ENCODE results near the gene THBS4.

Gene THBS4

DNA sequence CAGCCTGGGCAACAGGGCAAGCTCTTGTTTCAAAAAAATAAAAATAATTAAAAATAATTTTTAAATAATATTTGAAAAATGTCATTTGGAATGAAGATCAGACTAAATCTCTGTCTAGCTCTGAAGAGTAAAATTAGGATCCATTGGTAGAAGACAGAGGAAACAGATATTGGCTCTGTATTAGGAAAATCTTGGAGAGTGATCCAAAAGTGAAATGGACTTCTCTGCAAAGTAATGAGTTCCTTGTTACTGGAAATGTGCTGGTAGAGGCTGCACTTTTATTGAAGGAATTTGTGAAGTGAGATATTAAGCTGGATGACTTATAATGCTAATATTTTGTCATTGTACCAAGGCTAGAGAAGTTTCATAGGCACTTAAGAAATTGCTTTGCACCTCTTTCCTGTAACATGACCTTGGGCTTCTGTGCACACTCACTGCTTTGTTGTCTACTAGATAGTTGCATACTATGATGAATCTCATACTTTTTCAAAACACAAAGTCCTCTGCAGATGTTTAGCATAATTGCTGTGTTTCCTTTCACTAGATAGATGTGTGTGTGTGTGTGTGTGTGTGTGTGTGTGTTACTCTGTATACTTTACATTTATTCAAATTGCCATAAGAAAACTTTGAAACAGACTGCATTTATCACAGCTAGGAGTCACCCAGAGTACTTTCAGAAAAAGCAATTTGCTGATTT is 13.1 kb downstream of the THBS4 start:
- no peak for DNase-seq (ENCODE audit: low read depth)

DNA sequence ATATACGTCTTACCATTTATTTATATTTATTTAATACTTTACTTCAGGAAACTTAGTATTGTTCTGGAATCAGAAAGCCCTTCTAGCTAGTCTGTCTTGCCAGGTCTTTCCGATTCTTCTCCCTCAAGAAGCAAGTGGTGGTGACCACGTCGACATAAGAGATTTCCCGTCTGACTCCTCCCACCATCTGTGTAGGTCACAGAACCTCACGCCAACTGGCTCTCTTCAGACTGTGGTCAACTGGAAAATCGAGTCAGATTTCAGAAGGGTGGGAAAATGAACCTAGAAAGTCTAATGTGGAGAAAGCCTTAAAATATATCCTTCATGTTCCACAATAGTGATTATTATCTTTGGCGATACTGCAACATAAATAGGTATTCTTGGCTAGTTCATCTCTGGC is 17.3 kb downstream of the THBS4 start:
- DNase-seq (ENCODE audit: low read depth): no peak

DNA sequence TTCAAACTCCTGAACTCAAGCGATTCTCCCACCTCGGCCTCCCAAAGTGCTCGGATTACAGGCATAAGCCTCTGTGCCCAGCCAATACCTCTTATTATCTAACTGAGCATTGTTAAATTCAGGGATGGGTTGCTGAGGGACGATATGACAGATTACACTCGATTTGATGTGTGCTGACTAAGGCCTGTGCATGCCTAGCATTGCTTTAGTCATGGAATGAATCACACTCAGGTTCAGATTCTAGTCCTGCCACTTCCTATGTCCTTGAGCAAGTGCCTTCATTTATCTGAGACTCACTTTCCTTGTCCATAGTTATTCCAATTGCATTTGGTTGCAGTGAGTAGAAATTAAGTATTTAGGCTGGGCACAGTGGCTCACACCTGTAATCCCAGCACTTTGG is 19.5 kb downstream of the THBS4 start:
- no peak for DNase-seq (ENCODE audit: low read depth)

DNA sequence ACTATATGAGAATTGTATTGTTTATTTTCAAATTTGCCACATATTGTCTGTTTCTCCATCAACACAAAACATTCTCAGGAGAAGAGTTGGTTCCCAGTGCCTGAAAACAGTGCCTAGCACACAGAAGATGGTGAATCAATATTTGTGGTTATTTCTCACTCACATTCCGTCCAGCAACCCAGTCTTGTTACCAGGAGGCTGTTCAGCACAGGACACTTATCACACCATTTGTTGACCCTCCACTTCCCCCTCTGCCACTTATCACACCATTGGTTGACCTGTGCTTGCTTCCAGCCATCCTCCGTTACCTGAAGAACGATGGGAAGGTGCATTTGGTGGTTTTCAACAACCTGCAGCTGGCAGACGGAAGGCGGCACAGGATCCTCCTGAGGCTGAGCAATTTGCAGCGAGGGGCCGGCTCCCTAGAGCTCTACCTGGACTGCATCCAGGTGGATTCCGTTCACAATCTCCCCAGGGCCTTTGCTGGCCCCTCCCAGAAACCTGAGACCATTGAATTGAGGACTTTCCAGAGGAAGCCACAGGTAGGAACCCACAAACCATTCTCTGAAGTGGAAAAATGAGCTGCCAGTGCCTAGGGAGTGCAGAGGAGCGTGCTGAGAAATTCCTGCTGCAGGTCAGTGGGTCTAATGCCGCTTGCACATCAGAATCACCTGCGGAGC is 20.5 kb downstream of the THBS4 start:
- no peak for DNase-seq (ENCODE audit: low read depth)

DNA sequence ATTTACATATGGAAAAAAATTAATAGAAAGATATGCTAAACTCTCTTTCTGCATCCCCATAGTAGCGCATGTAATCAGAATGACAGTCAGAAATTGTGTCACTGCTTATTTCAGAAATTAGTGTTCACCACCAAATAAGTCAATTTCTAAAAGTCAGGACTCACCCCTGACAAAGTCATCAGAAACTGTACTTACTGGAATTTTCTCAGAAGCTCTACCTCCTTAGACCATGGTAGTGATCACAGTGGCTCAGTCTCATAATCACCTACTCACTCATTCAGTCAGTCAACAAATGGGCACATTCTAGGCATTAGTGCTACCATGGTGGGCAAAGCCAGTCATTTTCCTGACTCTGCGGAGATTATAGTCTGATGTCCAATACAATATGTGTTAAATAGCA is 22.0 kb downstream of the THBS4 start:
- no peak for DNase-seq (ENCODE audit: low read depth)

DNA sequence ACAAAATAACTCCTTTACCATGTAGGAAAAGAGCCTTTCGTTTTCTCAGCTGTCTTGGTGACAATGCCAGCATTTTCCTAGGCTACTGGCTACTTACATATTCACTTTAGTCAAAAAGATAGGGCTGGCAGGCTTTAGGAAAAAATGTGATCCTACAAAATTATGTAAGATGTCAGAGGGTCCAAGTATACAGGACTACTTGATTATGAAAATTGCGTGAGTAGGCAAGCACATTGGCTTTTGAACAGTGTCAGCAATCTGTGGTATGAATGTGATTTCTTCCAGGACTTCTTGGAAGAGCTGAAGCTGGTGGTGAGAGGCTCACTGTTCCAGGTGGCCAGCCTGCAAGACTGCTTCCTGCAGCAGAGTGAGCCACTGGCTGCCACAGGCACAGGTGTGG is 22.8 kb downstream of the THBS4 start:
- no peak for DNase-seq (ENCODE audit: low read depth)

DNA sequence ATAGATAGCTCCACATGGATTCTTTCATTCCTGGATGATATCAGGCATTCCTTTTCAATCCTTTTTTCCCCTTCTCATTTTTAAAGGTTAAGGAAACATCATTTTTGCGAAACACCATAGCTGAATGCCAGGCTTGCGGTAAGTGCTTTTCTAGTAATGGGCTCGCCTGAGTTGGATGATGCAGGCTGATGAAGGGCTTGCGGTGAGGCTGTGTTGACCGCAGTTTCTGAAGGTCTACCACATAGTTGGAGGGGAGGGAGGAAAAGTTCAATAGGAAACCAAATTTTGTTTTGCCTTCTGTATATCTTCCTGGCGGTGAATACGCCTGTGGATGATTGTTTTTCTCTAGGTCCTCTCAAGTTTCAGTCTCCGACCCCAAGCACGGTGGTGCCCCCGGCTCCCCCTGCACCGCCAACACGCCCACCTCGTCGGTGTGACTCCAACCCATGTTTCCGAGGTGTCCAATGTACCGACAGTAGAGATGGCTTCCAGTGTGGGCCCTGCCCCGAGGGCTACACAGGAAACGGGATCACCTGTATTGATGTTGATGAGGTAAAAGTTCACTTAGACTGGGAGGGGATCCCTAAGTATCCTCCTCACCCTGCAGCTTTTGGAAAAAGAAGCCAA is 24.3 kb downstream of the THBS4 start:
- DNase-seq (ENCODE audit: low read depth): no peak

DNA sequence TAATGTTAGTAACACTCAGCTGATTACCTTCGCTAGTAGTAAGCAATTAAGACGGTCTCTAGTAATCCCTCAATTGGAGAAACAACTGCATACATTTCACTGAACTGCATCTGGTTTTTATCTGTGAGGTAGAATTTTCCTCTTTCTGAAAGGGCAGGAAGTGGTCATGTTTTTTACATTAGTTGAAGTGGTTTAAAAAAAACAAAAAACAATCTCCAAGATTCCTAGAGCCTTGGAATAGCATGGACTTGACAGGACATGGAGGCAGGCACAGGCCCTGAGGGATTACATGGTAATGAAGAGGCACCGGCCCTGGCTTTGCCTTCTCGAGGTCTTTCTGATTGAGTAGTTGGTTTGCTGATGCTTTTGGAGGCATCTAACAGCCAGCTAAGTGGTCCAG is 25.8 kb downstream of the THBS4 start:
- DNase-seq (ENCODE audit: low read depth): no peak

DNA sequence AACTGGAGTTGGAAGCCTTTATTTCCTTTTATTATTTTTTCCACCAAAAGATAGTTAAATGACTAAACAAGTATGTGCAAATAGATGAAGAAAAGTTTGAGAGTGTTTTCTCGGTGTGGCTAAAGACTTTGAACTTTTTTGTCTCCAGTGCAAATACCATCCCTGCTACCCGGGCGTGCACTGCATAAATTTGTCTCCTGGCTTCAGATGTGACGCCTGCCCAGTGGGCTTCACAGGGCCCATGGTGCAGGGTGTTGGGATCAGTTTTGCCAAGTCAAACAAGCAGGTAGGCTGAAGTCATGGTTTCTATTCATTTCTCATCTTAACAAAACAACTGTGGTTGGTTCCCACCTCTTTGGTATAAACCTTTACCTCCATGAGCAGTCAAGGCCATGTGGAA is 26.4 kb downstream of the THBS4 start:
- DNase-seq (ENCODE audit: low read depth): no peak

DNA sequence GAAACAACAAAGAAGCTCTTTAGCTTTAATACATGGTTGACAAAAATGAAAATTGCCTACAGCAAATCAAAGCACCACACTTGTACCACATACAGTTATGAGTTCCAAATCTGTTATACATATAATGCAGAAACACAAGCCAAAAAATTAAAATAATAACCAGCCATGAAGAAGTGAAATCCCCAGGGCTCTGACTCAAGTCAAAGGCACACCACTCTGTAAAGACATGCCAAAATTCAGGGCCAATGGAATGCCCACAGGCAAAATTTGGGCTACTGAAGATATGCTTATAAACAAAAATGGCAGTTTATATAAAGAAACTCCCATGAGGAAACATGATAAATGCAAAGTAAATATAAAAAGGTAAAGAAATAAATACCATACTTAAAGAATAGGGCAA is 29.0 kb downstream of the THBS4 start:
- DNase-seq (ENCODE audit: low read depth): no peak

DNA sequence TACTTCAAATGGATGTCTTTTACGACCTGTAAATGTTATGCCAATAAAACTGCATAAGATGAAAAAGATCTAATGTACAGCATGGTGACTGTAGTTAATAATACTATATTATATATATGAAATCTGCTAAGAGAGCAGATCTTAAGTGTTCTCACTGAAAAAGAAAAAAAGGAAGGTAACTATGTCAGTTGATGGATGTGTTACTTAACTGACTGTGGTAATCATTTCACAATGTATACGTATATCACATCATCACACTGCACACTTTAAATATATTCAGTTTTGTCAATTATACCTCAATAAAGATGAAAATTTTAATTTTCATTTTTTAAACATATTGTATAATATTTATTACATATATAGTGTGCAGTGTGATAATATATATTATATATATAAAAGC is 31.9 kb downstream of the THBS4 start:
- no peak for DNase-seq (ENCODE audit: low read depth)

DNA sequence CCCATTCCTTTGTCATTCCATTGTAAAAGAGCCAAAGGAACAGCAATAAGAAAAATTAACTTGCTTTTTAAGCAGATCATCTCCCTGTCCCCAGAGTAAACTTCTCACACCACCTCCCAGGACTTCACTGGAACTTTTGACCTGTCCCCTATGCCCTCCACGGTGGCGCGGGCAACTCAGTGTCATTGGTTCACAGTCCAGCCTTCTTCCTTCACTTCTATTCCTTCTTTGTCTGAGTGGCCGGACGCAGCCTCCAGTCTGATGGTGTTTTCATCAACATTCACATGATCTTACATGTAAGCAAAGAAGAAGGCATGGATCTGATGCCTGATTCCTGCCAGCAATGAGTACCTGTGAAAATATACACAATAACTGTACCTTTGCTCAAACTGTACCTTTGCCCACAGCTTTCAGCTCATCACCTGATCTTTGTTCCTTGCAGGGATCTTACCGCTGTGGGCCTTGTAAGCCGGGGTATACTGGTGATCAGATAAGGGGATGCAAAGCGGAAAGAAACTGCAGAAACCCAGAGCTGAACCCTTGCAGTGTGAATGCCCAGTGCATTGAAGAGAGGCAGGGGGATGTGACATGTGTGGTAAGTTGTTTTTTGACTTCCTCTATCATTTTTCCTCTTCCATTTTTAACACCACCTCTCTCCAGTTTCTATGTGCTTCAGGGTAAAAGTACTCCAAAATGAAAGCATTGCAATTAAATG is 32.5 kb downstream of the THBS4 start:
- DNase-seq (ENCODE audit: low read depth): no peak

DNA sequence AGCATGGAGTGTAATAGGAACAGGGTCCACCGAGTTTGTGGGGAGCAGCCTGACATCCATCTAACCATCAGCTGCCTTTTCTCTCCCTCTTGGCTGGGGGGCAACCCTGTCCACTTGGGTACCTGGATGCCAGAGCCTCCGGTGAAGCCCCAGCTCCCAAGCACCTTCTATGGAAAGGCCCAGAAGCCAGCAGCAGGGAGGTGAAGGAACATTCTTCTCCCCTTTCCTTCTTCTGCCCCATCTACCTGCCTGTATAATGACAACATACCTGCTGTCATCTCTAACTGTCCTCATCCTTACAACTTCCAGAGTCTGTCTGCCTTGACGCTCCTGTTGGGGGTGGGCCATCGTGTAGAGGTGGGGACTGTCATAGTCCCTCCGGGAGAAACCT is 33.1 kb downstream of the THBS4 start:
- DNase-seq (ENCODE audit: low read depth): no peak

DNA sequence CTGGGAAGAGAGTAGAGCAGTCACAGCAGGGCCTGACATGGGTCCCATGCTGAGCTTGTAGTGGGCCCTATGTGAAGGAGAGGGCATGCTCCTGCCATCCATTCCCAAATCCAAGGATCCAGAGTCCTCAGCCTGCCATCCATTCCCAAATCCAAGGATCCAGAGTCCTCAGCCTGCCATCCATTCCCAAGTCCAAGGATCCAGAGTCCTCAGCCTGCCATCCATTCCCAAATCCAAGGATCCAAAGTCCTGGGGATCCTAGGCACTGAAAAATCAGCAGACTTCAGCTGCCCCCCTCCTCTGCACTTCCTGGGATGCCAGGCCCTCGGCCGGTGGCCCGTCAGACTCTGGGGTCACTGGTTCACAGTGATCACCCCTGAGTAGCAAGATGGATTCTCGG is 33.6 kb downstream of the THBS4 start:
- DNase-seq (ENCODE audit: low read depth): no peak

DNA sequence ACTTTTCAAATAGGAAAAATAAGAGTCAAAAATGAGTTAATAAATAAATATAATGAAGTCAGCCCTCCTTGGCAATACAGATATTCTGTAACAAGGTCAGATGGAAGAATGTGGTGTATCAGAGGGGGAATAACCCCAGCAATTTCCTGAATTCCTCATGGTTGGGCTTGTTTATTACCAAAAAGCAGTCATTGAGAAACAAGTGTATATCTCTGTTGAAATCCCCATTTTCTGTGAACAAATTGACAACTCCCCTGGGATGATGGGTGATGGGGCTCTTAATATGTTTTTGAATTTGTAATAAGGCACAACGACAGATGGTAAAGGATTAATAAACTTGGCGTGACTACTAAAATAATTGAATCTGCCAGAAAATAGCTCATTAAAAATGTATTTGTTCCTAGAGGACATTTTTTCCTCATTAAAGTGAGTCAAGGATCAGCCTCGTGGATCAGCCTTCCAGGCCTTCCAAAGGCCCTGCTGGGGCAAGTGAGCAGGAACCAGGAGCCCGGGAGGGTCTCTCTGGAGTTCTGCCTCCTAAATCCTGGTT is 34.2 kb downstream of the THBS4 start:
- DNase-seq (ENCODE audit: low read depth): no peak

DNA sequence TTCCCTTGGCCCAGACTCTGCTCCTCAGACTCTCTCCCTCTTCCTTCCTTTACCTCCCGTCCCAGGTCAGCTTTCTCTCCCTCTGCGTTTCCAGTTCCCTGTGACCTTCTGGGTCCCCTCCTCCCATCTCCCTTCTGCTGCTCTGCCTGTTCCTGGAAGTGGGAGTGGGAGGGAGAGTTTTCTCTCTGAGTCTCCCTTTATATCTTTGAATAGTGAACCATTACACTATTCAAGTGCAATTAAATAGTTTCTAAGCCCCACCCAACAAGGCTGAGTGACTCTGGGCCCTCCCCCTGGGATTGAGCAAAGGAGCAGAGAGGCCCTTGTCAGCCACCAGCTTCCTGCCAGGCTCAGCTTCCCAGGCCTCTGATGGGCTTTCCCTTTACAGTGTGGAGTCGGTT is 34.8 kb downstream of the THBS4 start:
- DNase-seq (ENCODE audit: low read depth): no peak

DNA sequence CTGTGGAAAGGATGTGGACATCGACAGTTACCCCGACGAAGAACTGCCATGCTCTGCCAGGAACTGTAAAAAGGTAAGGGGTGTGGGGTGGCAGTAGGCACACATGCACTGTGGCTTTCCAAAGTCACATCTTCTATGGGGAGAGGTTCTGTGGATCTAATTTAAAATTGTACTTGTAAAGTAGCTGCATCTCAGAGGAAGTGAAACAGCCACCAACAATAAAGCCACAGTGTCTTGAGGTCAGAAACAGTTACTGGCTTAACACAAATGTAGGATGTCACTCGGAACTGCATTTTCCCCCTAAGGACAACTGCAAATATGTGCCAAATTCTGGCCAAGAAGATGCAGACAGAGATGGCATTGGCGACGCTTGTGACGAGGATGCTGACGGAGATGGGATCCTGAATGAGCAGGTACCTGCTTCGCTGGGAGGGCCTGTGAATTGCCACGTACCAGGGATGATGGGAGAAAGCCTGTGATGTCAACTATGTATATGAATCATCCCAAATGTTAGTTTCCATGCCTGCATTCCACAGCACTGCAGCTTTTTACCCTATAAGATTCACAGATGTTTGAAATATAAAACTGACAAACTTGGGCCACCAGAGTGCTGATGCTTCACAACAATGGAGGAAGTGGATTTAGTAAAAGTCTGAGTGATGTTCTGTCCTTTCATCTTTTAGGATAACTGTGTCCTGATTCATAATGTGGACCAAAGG is 35.3 kb downstream of the THBS4 start:
- DNase-seq (ENCODE audit: low read depth): no peak

DNA sequence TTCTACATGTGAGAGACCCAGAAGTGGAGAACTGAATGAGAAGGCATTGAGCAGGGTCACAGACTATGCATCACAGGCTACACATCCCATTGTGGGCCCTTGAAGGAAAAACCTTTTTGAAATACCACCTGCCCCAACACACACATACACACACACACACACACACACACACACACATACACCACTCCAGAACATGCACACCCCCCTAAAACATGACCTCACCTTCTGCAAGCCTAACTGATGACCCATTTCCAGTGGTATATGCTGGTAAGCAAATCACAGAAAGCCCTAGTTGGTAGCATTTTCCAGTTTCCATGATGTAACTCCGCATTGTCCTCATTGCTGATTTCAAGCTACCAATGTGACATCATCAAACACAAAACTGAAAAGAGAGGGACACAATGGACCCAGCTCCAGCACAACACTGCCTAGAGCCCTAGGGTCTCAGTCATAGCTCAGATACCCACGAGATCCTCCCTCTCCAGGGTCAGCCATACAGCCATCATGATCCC is 36.4 kb downstream of the THBS4 start:
- DNase-seq (ENCODE audit: low read depth): no peak

DNA sequence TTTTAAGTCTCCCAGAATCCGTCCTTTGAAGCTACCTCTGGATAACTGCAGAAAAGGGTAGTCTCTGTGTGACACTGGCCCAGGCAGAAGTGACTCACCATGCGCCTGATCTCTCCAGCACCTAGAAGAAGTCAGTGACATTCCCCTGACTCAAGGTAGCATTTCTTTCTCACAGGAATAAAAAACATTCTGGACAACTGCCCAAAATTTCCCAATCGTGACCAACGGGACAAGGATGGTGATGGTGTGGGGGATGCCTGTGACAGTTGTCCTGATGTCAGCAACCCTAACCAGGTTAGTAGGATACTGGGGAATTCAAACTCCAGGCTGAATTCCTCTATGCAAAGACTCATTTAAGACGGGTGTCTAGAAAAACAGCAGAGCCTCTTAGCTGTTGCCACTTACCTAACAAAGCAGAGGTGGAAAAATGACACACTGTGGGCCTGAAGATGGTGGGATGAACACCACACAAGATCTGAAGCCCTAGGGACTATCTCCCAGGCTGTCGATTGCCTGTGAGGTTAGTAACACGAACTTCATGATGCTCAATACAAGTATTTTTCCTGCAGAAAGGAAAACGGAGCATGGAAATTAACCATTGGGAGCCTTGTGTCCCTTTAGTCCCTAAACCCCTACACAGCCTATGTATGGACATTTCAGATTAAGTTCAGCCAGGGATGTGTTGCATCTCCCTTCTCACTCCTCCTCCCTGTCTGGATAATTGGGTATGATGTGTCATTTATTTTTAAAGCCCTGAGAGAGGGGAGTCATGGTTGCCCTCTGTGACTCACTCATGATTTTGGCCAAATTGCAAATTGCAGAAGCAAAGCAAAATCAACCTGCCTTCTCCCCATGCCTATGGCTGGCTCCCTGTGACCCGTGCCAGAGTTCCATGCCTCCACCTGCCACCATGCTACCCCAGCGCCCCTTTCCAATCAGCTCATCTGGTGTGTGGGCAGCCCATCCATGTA is 37.2 kb downstream of the THBS4 start:
- DNase-seq (ENCODE audit: low read depth): no peak
